ENCODE measurements around the gene KLK15.
"Not testable (repeated sequence)": the region's sequence is repeated elsewhere in the genome, so short reads cannot be mapped to it uniquely, and the experiment has no call there.

The KLK15 gene

GRCh38 chr19:50794876-50795663, 38.3 kb downstream of the KLK15 start:
- no peak for DNase-seq

- DNase-seq, result no peak
These were observed 39.1 kb downstream of the KLK15 start for GRCh38 chr19:50794074-50794875.

GRCh38 chr19:50793558-50794065, 39.8 kb downstream of the KLK15 start:
- no peak for DNase-seq

GRCh38 chr19:50792272-50793250, 40.8 kb downstream of the KLK15 start:
- DNase-seq, result no peak

GRCh38 chr19:50791594-50792271, 41.6 kb downstream of the KLK15 start:
- no peak for DNase-seq

- no peak for DNase-seq
These were observed 42.4 kb downstream of the KLK15 start for GRCh38 chr19:50790922-50791467.

- no peak for DNase-seq
These were observed 43.0 kb downstream of the KLK15 start, which contains the start of gene ACP4 for GRCh38 chr19:50790396-50790795. TSS of gene ACP4 (plus strand) at chr19:50790415. CDS start at chr19:50790415, 0 bp downstream.

GRCh38 chr19:50785329-50785728, 48.0 kb downstream of the KLK15 start:
- DNase-seq, result no peak

GRCh38 chr19:50784710-50785109, 48.7 kb downstream of the KLK15 start:
- DNase-seq, result no peak

GRCh38 chr19:50783848-50784152, 49.6 kb downstream of the KLK15 start:
- not testable (repeated sequence) for DNase-seq

- DNase-seq, result no peak
These were observed 52.5 kb downstream of the KLK15 start for GRCh38 chr19:50780753-50781435.

GRCh38 chr19:50779504-50780457, 53.6 kb downstream of the KLK15 start:
- no peak for DNase-seq

GRCh38 chr19:50778906-50779430, 54.4 kb downstream of the KLK15 start:
- DNase-seq, result no peak

- DNase-seq, result no peak
These were observed 55.5 kb downstream of the KLK15 start for GRCh38 chr19:50777830-50778303.

- DNase-seq, result no peak
These were observed 56.1 kb downstream of the KLK15 start for GRCh38 chr19:50777261-50777660.

GRCh38 chr19:50776131-50776530, 57.2 kb downstream of the KLK15 start:
- no peak for DNase-seq

Data from activated effector memory CD4-positive, alpha-beta T cell treated with Interleukin-2 at 50 U/mL for 16 hours (primary cell).